Cardiac fibroblast (primary cell): ENCODE results near the gene RELN.

Experiments used
- DNase-seq, 2 donors: peaks; one replicate each; pipeline versions ENCODE4 v3.0.0 to v3.0.0-alpha.2; 2010; ENCODE audit warnings: low read depth in 2 of 2
- H3K4me3 ChIP-seq, 2 donors: replicated peaks in 1 of 2; 1 replicate in 1 of 2; 2 replicates in 1 of 2; pipeline ENCODE4 v1.5.1; 2011; ENCODE audit warnings: low read depth in 2 of 2, low read length in 2 of 2, mild to moderate bottlenecking in 2 of 2, moderate library complexity in 1 of 2
- TF ChIP-seq, protein P1 (sequence below): IDR thresholded peaks from one replicate; pipeline ENCODE4 v1.5.1; 2011; ENCODE audit warnings: low read depth, mild to moderate bottlenecking, low read length, inconsistent platforms

Gene RELN

GRCh38 chr7:103714376-103714927, 275.0 kb downstream of the RELN start:
- TF ChIP-seq, protein P1, sequence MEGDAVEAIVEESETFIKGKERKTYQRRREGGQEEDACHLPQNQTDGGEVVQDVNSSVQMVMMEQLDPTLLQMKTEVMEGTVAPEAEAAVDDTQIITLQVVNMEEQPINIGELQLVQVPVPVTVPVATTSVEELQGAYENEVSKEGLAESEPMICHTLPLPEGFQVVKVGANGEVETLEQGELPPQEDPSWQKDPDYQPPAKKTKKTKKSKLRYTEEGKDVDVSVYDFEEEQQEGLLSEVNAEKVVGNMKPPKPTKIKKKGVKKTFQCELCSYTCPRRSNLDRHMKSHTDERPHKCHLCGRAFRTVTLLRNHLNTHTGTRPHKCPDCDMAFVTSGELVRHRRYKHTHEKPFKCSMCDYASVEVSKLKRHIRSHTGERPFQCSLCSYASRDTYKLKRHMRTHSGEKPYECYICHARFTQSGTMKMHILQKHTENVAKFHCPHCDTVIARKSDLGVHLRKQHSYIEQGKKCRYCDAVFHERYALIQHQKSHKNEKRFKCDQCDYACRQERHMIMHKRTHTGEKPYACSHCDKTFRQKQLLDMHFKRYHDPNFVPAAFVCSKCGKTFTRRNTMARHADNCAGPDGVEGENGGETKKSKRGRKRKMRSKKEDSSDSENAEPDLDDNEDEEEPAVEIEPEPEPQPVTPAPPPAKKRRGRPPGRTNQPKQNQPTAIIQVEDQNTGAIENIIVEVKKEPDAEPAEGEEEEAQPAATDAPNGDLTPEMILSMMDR, result no peak
- no peak for DNase-seq

DNA sequence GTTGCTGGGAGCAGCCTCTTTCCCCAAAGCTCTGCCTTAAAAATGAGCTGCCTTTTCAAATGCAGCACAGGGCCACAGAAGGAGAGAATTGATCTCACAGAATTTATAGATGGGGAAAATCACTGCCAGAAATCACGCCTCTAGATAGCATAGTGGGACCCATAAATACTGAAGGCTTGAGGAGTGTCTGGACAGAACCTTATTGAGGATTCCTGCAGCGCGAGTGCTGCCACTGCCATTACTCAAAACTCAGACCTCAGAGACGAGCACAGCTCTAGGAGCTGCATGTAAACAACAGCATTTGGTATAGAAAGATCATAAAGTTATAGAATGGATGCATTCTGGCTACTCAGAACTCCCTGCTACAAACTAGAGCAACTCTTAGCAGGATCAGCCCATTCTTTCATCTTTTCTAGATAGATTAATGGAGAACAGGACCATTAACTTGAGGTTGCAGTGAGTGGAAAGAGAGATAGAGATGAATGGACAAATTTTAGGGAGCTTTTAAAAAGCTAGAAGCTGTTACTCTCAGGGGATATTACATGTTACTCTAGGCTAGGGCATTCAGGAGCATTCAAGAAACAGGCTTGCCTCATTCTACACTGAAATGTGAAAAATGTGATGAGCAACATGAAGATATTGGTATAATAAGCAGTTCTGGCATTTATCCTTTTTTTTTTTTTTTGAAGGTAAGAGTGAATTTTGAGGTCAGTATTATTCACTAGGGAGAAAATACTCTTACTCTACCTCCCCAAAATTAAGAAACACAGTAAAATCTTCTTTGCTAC, 276.3 kb downstream of the RELN start:
- no peak overlapping the region for H3K4me3 ChIP-seq
- peak in 1 of 2 donors; percentile 63 for DNase-seq
- TF ChIP-seq, protein P1, result no peak

More at GRCh38 chr7:103714376-103714927, 275.0 kb downstream of the RELN start:
- H3K4me3 ChIP-seq, result no peak overlapping the region

GRCh38 chr7:103711413-103711812, 278.0 kb downstream of the RELN start:
- TF ChIP-seq, protein P1, result no peak
- DNase-seq, result peak in 1 of 2 donors; percentile 16
- H3K4me3 ChIP-seq, result no peak overlapping the region

GRCh38 chr7:103710247-103710646, 279.2 kb downstream of the RELN start:
- H3K4me3 ChIP-seq, result no peak overlapping the region
- DNase-seq, result peak in 1 of 2 donors; percentile 53
- TF ChIP-seq, protein P1, result no peak

- H3K4me3 ChIP-seq, result no peak overlapping the region
- TF ChIP-seq, protein P1, result no peak
- no peak for DNase-seq
These were observed 282.7 kb downstream of the RELN start for GRCh38 chr7:103706805-103707204.

- no peak overlapping the region for H3K4me3 ChIP-seq
- DNase-seq, result no peak
- TF ChIP-seq, protein P1, result no peak
These were observed 283.9 kb downstream of the RELN start for GRCh38 chr7:103705542-103705941.
